ENCODE measurements around the gene TBC1D20.

The TBC1D20 gene

DNA sequence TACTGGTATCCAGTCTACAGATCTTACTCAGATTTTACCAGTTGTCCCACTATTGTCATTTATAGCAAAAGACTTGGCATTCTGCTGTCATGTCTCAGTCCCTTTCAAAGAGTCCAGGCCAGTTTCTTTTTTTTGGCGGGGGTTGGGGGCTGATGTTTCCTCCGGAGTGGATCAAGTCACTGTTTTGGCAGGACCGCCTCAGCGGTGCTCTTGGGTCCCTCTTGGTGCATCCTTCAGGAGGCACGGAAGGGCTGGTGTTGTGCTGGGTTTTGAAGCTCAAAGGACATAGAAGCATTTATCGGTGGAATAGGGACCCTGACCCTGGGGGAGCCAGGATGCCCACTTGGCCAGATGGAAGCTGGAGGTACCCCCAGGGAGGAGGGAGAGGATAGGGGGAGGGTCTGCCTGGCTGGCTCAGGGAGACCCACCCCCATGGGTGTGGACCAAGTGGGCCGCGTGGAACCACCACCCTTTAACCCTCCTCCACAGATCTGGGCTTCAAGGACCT lies 43.4 kb downstream of the TBC1D20 start:
- DNase-seq = no peak

DNA sequence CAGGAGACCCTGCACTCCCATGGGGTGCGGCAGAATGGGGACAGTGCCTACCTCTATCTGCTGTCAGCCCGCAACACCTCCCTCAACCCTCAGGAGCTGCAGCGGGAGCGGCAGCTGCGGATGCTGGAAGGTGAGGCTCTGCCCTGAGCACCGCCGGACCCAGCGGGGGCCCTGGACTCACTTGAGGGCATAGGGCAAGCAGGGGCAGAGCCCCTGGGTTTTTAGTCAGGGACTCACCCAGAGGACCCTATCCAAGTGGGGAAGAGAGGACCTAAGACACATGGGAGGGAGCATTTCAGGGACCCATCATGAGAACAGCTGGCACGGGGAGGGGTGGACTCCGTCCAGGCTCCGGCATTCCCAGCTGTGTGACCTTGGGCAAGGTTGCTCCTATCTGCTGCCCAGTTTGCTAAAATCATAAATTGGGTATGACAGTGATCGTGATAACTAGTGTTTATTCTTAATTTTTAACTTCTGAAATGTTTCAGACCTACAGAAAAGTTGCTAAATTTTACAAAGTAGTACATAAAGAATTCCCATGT lies 44.5 kb downstream of the TBC1D20 start:
- no peak for DNase-seq

DNA sequence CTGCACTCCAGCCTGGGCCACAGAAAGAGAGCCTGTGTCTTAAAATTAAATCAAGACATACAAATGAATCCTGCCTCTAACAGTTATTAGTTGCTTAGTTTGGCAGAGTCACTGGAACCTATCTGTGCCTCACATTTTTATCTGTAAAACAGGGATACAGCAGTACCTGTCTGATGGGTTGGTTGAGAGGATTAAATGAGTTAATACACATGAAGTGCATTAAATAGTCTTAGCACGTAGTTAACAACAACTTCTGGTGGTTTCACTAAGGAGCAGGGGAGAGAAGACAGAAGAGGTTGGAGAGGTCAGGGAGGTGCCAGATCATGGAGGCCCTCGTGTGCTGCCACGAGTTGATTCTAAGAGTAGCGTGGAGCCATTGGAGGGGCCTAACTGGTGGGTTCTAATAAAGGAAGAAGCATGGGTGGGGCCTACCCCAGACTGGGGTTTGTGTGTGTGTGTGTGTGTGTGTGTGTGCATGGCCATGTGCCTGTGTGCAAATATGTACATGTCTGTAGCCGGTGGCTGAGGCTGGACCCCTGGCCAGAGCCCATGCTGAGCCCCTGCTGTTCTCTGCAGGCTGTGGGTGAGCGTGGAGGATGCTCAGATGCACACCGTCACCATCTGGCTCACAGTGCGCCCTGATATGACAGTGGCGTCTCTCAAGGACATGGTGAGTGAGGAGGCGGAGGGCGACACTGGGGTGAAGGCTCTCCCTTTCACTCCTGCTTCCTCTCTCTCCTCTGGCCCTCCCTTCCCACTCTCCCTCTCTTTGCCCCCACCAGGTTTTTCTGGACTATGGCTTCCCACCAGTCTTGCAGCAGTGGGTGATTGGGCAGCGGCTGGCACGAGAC lies 45.2 kb downstream of the TBC1D20 start:
- no peak for DNase-seq

DNA sequence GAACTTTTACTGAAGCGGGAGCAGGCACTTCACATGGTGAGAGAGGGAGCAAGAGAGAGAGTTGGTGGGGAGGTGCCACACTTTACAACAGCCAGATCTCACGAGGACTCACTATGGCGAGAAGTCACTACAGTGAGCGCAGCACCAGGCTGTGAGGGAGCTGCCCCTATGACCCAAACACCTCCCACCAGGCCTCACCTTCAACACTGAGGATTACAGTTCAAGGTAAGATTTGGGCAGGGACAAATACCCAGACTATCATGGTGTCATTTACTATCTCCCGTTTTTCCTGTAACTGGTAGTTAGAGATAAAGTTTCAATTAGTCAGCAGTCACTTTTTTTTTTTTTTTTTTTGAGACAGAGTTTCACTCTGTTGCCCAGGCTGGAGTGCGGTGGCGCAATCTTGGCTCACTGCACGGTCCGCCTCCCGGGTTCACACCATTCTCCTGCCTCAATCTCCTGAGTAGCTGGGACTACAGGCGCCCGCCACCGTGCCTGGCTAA lies 46.5 kb downstream of the TBC1D20 start:
- DNase-seq = no peak

DNA sequence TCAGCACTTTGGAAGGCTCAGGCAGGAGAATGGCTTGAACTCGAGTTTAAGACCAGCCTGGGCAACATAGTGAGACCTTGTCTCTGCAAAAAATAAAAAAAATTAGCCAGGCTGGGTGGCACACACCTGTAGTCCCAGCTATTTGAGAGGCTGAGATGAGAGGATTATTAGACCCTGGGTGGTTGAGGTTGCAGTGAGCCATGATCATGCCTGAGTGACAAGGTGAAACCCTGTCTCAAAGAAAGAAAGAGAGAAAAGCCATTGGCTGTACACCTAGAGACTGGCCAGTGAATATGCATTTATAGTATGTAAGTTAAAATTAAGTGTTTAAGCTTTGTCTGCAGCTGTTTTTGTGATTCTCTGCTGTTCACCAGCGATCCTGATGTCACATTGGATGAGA lies 48.2 kb downstream of the TBC1D20 start:
- DNase-seq = no peak

DNA sequence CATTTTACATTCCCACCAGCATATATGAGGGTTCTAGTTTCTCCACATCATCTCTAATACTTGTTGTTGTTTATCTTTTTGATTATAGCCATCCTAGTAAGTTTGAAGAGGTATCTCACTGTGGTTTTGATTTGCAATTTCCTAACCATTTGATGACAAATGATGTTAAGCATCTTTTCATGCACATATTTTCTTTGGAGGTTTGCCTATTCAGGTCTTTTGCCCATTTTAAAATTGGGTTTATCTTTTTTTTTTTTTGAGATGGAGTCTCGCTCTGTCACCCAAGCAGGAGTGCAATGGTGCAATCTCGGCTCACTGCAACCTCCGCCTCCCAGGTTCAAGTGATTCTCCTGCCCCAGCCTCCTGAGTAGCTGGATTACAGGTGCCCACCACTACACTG lies 50.3 kb downstream of the TBC1D20 start:
- DNase-seq = no peak

DNA sequence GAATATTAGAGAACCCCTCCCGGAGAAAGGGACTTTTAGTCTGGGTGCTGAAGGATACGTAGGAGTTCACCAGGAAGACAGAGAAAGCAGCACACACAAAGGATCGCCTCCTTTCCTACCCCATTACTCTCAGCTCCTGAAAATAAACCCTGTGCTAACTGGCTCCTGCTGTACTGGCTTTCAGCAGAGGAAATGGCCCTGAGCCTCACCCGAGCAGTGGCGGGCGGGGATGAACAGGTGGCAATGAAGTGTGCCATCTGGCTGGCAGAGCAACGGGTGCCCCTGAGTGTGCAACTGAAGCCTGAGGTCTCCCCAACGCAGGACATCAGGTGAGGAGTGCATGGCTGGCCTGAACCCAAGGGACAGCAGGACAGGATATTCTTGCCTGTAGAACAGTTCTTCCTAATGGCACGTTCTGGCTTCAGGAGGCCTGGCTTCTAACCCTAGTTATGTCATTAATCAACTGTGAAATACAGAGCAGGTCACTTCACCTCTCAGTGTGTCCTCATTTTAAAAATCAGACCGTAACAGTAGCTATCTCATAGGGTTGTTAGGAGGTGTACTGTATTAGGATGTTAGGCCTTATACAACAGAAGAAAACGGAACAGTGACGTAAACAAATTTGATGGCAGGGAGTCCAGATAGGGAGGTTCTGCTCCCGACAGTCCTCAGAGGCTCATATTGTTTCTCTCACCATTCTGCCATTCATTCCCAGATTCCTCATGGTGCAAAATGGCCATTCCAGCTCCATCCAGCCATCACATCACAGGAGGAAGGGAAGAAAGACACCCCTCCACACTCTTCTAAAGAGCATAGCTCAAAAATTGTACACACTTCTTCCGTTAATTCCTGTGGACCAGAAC lies 52.4 kb downstream of the TBC1D20 start:
- DNase-seq = no peak

DNA sequence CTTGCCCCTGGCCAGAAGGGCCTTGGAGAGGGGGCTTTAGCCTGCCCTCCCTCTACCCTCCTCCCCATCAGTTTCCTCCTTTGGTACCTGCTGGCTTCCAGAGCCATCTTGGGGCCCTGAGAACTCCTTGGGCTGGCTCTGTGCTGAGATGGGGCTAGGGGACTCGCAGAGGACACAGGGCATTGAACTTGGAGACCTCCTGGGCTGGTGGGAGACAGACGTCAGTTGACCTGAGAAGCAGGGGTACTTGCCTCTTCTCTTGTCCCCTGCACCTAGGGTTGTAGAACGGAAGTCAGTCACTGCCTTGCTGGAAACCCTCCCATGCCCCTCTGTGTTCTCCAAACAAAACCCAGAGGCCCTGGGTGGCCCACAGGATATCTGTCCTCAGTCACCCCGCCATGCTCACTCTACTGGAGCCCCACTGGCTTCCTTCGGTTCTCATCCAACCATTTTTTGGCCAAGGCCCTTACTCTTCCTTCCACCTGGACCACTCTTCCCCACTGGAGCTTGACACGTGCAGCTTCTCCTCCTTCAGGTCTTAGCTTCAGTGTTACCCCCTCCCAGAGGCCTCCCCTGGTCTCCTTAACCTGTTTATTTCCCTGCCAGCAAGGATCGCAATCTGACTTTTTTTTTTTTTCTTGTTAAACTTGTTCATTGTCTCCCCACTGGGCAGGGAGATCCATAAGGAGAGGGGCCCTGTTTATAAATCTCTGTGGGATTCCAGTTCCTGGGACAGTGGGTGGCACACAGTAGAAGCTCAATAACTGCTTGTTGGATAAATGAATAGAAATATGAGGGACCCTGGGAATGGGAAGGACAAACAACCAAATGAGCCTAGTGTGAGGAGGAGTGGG lies 53.3 kb downstream of the TBC1D20 start:
- DNase-seq = no peak

DNA sequence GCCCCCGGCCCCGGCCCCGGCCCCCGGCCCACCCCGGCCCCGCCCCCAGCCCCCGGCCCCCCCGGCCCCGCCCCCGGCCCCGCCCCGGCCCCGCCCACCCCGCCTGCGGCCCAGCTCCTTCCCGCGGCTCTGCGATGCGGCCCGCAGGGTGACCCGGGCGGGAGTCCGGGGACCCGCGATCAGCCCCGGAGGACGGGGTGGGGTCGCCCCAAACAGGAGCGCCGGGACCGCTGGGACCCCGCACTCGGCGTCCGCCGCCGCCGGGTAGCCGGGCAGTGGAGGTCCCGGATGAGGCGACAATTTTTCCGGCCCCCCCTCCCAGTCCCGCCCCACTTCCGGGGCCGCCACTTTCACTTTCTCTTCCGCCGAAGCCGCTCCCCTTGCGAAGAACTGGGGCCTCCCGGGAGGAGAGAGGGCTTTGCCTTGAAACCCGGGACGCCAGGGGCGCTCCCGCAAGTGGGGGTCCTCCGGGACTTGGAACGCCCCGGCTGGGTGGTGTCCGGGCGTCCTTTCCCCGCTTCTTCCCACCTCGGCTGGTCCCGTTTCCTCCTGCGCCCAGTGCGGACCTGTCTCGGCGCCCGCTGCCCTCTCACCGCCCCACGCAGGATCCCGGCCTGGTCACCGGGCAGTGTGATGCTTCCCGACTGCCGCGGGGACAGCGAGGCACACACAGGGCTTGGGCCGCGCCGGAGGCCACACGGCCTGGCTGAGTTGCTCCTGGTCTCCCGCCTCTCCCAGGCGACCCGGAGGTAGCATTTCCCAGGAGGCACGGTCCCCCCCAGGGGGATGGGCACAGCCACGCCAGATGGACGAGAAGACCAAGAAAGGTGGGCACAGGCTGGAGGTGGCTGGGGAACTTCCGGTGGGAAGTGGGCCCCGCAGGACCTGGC lies 54.1 kb downstream of the TBC1D20 start, which contains the start of gene RBCK1:
RBCK1 (plus strand) TSS at position 347 of the 890 bp plus-strand sequence; CDS start at position 806, 459 bp downstream.
- peak; percentile 37 for DNase-seq

DNA sequence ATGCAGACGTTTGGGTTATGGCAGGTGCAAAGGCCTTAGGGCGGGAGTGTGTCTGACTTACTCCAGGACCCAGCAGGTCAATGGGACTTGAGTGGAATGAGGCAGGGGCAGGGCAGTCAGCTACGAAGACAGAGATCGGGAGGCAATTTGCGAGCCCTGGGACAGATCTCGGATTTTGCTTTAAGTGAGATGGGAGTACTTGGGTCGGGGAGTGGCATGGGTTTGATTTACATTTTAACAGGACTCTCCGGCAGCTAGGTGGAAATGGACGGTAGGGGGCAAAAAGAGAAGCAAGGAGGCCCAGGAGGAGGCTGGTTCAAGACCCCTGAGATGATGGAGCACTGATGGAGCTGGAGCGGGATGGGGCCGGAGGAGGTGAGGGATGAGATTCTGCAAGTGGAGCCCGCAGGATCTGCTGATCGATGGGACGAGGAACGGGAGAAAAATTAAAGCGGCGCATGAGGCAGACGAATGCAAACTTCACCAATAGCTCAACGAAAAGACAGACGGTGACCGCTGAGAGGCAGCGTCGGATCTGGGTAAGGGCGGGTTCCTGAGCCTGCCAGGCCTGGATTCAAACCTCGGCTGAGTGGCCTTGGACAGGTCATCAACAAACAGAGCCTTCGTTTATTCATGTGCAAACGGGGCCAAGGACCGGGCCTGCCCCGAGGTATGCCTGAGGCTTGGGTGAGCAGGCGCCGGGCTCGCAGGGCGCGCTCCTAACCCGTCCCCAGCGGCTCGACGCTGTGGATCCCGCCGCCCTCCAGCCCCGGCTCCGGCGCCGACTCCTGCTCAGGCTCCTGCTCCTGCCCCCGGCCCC lies 55.0 kb downstream of the TBC1D20 start:
- DNase-seq = peak; percentile 37

DNA sequence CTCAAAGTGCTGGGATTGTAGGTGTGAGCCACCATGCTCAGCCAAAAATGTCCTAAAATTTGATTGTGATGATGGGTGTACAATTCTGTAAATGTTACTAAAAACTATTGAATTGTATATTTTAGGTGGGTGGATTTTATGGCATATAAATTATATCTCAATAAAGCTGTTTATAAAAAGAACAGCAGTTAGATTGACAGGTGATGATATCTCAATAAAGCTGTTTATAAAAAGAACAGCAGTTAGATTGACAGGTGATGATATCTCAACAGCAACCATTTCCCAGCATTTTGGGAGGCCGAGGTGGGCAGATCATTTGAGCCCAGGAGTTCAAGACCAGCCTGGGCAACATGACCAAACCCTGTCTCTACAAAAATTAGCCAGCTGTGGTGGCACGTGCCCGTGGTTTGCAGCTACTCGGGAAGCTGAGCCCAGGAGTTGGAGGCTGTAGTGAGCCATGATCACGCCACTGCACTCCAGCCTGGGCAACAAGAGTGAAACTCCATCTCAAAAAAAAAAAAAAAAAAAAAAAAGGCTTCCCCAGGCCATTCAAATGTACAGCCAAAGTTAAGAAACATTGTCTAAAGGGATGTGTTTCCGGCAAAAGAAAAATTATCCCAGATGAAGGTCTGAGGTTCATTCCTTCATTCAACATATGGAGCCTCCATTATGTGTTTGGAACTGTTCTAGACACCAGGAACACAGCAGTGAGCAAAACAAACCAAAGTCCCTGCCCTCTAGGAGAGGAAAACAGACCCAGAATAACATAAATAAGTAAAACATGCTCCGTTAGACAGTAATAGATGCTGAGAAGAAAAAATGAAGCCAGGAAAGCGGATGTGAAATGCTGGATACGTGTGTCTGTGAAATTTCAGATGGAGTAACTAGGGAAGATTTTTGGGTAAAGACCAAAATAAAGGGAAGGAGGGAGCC lies 55.9 kb downstream of the TBC1D20 start:
- no peak for DNase-seq

DNA sequence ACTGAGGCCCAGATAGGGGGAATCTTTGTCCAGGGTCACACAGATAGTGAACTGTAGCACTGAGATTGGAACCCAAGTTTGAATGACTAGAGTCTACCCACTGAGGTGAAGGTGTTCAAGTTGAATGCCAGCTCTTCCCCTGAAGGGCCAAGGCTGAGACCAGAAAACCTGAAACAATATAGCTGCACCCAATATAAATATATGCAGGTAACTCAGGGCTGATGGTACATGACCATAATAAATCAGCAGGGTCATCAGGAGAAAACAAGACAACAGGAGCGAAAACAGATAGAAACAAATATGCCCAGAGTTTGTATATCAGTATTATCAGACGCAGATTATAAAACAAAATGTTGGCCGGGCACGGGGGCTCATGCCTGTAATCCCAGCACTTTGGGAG lies 58.2 kb downstream of the TBC1D20 start:
- no peak for DNase-seq

DNA sequence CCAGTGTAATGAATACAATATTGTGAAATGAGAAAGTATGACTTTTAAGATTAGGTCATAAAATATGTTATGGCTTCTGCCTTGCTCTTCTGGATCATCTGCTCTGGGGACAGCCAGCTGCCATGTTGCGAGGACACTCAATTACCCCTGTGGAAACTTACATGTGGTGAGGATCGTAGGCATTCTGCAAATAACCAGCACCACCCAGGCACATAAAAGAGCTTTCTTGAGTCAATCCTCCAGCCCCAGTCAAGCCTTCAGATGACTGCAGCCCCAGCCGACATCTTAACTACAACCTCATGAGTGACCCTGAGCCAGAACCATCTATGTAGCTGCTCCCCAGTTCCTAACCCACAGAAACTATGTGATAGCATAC lies 58.8 kb downstream of the TBC1D20 start:
- no peak for DNase-seq

DNA sequence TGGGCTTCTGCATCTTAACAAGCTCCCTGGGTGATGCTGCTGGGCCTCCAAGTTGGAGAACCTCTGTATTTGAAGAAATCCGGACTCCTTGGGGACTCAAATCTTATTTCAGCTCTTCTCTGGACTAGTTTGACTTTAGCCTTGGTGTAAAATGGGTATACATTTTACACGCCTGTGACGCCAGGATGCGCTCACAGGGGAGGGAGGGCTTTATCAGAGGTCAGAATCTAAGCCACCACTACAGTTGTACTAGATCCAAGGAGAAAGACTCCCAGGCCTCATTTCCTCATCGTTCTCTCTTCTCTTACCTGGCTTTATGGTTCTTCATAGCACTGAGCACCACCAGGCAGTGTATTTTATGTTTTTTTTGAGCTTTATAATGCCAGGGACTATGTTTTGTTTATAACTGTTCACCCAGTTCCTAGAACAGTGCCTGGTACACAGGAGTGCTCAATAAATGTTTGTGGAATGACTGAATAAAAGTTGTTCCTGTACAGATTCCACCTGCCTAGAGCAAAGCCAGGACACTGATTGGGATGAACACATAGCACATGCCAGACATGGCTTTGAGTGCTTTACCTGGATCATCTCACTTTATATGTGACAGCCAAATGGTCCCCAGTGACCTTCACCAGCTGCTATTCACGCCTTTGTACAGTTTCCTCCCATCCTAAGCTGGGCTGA lies 59.3 kb downstream of the TBC1D20 start:
- no peak for DNase-seq

DNA sequence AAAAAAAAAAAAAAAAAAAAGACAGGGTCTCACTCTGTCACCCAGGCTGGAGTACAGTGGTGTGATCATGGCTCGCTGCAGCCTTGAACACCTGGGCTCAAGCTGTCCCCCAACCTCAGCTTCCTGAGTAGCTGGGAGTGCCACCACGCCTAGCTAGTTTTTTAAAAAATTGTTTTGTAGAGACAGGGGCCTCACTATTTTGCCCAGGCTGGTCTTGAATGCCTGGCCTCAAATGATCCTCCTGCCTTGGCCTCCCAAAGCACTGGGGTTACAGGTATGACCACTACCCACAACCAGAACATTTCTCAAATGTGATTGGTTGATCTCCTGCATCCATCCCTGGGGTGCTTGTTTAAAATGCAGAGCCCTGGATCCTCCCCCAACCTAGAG lies 59.8 kb downstream of the TBC1D20 start:
- DNase-seq = no peak

DNA sequence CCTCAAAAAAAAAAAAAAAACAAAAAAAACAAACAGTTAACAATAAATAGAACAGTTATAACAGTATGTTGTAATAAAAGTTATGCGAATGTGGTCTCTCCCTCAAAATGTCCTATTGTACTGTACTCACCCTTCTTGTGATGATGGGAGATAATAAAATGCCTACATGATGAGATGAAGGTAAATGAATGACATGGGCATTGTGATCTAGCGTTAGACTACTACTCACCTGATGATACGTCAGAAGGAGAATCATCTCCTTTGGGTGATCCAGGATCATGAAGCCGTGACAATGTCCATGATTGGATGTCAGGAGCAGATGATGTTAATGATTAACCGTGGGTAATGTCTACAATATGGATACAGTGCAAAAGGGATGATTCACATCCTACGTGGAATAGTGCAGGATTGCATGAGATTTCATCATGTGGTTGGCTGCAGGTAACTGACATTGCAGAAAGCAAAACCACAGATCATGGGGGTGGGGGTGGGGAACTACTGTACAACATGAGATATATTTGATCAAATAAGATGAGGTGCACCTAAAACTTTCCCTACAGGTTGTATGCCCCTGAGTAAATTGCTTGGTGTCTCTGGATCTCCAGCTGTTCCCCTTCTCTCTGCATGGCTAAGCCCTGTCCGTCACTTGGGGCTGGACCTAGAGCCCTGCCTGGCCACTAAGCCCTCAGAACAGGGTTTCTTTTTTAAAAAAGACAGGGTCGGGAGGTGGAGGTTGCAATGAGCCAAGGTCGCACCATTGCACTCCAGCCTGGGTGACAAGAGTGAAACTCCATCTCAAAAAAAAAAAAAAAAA lies 60.4 kb downstream of the TBC1D20 start:
- no peak for DNase-seq

DNA sequence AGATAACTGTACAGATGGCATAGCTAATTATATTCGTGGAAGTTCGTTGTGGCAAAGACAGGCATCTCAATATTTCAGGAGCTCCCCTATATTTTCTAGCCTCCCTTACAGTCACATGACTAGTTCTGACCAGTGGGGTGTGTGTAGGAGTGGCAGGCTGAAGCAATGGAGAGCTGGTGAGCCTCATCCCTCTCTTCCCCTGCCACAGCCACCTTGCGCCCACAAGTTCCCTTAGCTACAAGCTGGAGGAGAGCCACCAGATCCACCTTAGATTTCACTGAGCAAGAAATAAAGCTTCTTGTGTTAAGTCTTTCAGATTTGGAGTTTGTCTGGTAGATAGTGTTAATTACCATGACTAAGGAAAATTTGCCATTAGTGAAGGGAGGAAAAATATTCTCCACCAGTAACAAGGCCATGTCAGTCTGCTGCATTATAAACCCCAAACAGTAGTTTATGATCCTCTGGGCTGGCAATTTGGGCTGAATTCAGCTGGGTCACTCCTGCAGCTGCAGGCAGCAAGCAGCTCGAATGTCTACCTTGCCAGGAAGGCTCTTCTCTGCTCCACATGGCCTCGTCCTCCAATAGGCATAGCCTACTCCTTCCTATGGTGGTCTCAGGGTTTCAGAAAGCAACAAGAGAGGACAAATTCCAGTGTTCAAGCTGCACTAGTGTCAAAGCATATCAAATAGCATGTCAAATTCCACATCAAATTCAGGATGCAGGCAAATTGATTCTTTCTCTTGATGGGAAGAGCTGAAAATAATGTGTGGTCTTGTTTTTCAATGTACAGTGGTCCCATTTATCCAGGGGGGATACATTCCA lies 61.7 kb downstream of the TBC1D20 start:
- DNase-seq = no peak
